Myocyte (in vitro differentiated cells): ENCODE measurements around the gene CADM1. TPM values are rescaled to one million over a fixed set of nuclear protein-coding genes. Genes with fewer than 3 reads are reported as not detected.

ENCODE experiments used
- DNase-seq: peaks from one replicate; pipeline ENCODE4 v3.0.0-alpha.2; 2012; ENCODE audit warnings: low read depth
- total RNA-seq: library from RNA; depleted of rRNA; stranded (reverse); fragments of >200 nt; gene quantifications from 2 replicates; pipeline ENCODE4 v1.2.3, GENCODE V29; 2014

The CADM1 gene
- total RNA-seq, 1 donor from 2014 or later, result 2.9 TPM

GRCh38 chr11:115255006-115255762, 249.0 kb downstream of the CADM1 start:
- DNase-seq, result no peak

- no peak for DNase-seq
Measured at GRCh38 chr11:115251126-115251525, 253.1 kb downstream of the CADM1 start.

- DNase-seq, result no peak
Measured at GRCh38 chr11:115249061-115249578, 255.1 kb downstream of the CADM1 start.

- DNase-seq, result no peak
Measured at GRCh38 chr11:115247953-115248352, 256.3 kb downstream of the CADM1 start.

GRCh38 chr11:115247361-115247760, 256.9 kb downstream of the CADM1 start:
- no peak for DNase-seq

GRCh38 chr11:115244758-115245157, 259.5 kb downstream of the CADM1 start:
- no peak for DNase-seq

GRCh38 chr11:115244296-115244695, 259.9 kb downstream of the CADM1 start:
- no peak for DNase-seq

- DNase-seq, result no peak
Measured at GRCh38 chr11:115242982-115243381, 261.2 kb downstream of the CADM1 start.

GRCh38 chr11:115241899-115242298, 262.3 kb downstream of the CADM1 start:
- DNase-seq, result no peak

- DNase-seq, result peak; percentile 30
Measured at GRCh38 chr11:115238791-115239190, 265.4 kb downstream of the CADM1 start.

- DNase-seq, result peak; percentile 59
Measured at GRCh38 chr11:115238086-115238485, 266.1 kb downstream of the CADM1 start.

- no peak for DNase-seq
Measured at GRCh38 chr11:115237578-115237977, 266.6 kb downstream of the CADM1 start.

- no peak for DNase-seq
Measured at GRCh38 chr11:115234794-115235193, 269.4 kb downstream of the CADM1 start.

- DNase-seq, result peak; percentile 65
Measured at GRCh38 chr11:115226556-115226955, 277.7 kb downstream of the CADM1 start.

- DNase-seq, result no peak
Measured at GRCh38 chr11:115224551-115224950, 279.7 kb downstream of the CADM1 start.

- no peak for DNase-seq
Measured at GRCh38 chr11:115222863-115223530, 281.2 kb downstream of the CADM1 start.

GRCh38 chr11:115222218-115222862, 281.9 kb downstream of the CADM1 start:
- peak; percentile 78 for DNase-seq

- DNase-seq, result peak; percentile 22
Measured at GRCh38 chr11:115221461-115222069, 282.6 kb downstream of the CADM1 start.

GRCh38 chr11:115220911-115221310, 283.3 kb downstream of the CADM1 start:
- DNase-seq, result peak; percentile 59

GRCh38 chr11:115220423-115220822, 283.8 kb downstream of the CADM1 start:
- peak; percentile 28 for DNase-seq

GRCh38 chr11:115219376-115219775, 284.8 kb downstream of the CADM1 start:
- peak; percentile 15 for DNase-seq
